ELF-1 (cell line): ENCODE measurements around the gene RCAN2.
"Not testable (repeated sequence)": the region's sequence is repeated elsewhere in the genome, so short reads cannot be mapped to it uniquely, and the experiment has no call there.

Source experiments
- DNase-seq: peaks from one replicate; pipeline ENCODE4 v3.0.0-alpha.2; 2016; ENCODE audit warnings: low read depth, low spot score

RCAN2 gene

GRCh38 chr6:46333481-46333880 lies 157.8 kb downstream of the RCAN2 start:
- no peak for DNase-seq

- not testable (repeated sequence) for DNase-seq
Measured at GRCh38 chr6:46332448-46332847, 158.8 kb downstream of the RCAN2 start.

GRCh38 chr6:46331461-46331860 lies 159.8 kb downstream of the RCAN2 start:
- no peak for DNase-seq

- no peak for DNase-seq
Measured at GRCh38 chr6:46329568-46329967, 161.7 kb downstream of the RCAN2 start.

- DNase-seq, result no peak
Measured at GRCh38 chr6:46327779-46328178, 163.5 kb downstream of the RCAN2 start.

GRCh38 chr6:46325561-46326530 lies 165.4 kb downstream of the RCAN2 start:
- DNase-seq, result peak; percentile 14

GRCh38 chr6:46324706-46325105 lies 166.5 kb downstream of the RCAN2 start:
- DNase-seq, result no peak

- DNase-seq, result no peak
Measured at GRCh38 chr6:46323966-46324622, 167.2 kb downstream of the RCAN2 start.

GRCh38 chr6:46323312-46323965 lies 167.8 kb downstream of the RCAN2 start:
- no peak for DNase-seq

- no peak for DNase-seq
Measured at GRCh38 chr6:46320505-46320904, 170.7 kb downstream of the RCAN2 start.

GRCh38 chr6:46315589-46315988 lies 175.7 kb downstream of the RCAN2 start:
- DNase-seq, result no peak

GRCh38 chr6:46312654-46313053 lies 178.6 kb downstream of the RCAN2 start:
- no peak for DNase-seq

GRCh38 chr6:46310196-46310595 lies 181.1 kb downstream of the RCAN2 start:
- no peak for DNase-seq

- DNase-seq, result no peak
Measured at GRCh38 chr6:46306431-46306830, 184.8 kb downstream of the RCAN2 start.

- DNase-seq, result no peak
Measured at GRCh38 chr6:46305833-46306232, 185.4 kb downstream of the RCAN2 start.

- no peak for DNase-seq
Measured at GRCh38 chr6:46305236-46305635, 186.0 kb downstream of the RCAN2 start.

- DNase-seq, result no peak
Measured at GRCh38 chr6:46302816-46303215, 188.4 kb downstream of the RCAN2 start.

GRCh38 chr6:46302176-46302575 lies 189.1 kb downstream of the RCAN2 start:
- no peak for DNase-seq

- no peak for DNase-seq
Measured at GRCh38 chr6:46299253-46299652, 192.0 kb downstream of the RCAN2 start.

- DNase-seq, result no peak
Measured at GRCh38 chr6:46296586-46296985, 194.7 kb downstream of the RCAN2 start.

GRCh38 chr6:46293641-46294316 lies 197.5 kb downstream of the RCAN2 start:
- no peak for DNase-seq

GRCh38 chr6:46291880-46292279 lies 199.4 kb downstream of the RCAN2 start:
- DNase-seq, result no peak
